ENCODE measurements around the gene PTPN22.

PTPN22 gene

GRCh38 chr1:113871597-113872113 lies at the start of gene PTPN22:
Gene PTPN22, minus strand, starts transcription at chr1:113871712.
- DNase-seq (ENCODE audit: low spot score in 2 of 2) (peak; percentile 58 to 84), ATAC-seq (peak; percentile 95)
- Mint-ChIP-seq H3K9me3 (no peaks in the 10 kb centered on the region), H3K4me1 (peaks cover 56% of the 10 kb centered on the region), H3K27ac (peak within 1 kb of the TSS; percentile 95), H3K4me3 (peak within 1 kb of the TSS; percentile 78), H3K36me3 (peaks cover 39% of the 10 kb centered on the region)

- Mint-ChIP-seq H3K4me1 (peaks cover 7% of the 10 kb centered on the region), H3K36me3 (no peaks in the 10 kb centered on the region), H3K27ac (no peak overlapping the region), H3K4me3 (no peak overlapping the region), H3K9me3 (no peaks in the 10 kb centered on the region)
- ATAC-seq (no peak), DNase-seq (ENCODE audit: low spot score in 2 of 2) (no peak)
These were observed 46.7 kb upstream of the PTPN22 start for GRCh38 chr1:113918243-113918642.

GRCh38 chr1:113917400-113918082 lies 46.0 kb upstream of the PTPN22 start:
- DNase-seq (ENCODE audit: low spot score in 2 of 2), result no peak
- Mint-ChIP-seq H3K36me3 (no peaks in the 10 kb centered on the region), H3K27ac (peak overlapping the region; percentile 53), H3K9me3 (no peaks in the 10 kb centered on the region), H3K4me1 (peaks cover 7% of the 10 kb centered on the region), H3K4me3 (no peak overlapping the region)
- ATAC-seq, result peak; percentile 83

- peak overlapping the region; percentile 53 for H3K27ac Mint-ChIP-seq
- H3K4me1 Mint-ChIP-seq, result peaks cover 7% of the 10 kb centered on the region
- DNase-seq (ENCODE audit: low spot score in 2 of 2) (no peak), ATAC-seq (no peak)
- H3K9me3 Mint-ChIP-seq, result no peaks in the 10 kb centered on the region
- no peaks in the 10 kb centered on the region for H3K36me3 Mint-ChIP-seq
- no peak overlapping the region for H3K4me3 Mint-ChIP-seq
These were observed 45.5 kb upstream of the PTPN22 start for GRCh38 chr1:113916974-113917373.

- H3K36me3 Mint-ChIP-seq, result peaks cover 28% of the 10 kb centered on the region
- H3K4me1 Mint-ChIP-seq, result peaks cover 18% of the 10 kb centered on the region
- H3K4me3 Mint-ChIP-seq, result no peak overlapping the region
- no peaks in the 10 kb centered on the region for H3K9me3 Mint-ChIP-seq
- DNase-seq (ENCODE audit: low spot score in 2 of 2) (no peak), ATAC-seq (no peak)
- H3K27ac Mint-ChIP-seq, result no peak overlapping the region
These were observed 42.6 kb upstream of the PTPN22 start for GRCh38 chr1:113913887-113914664.

GRCh38 chr1:113913312-113913668 lies 41.8 kb upstream of the PTPN22 start:
- H3K4me1 Mint-ChIP-seq, result peaks cover 23% of the 10 kb centered on the region
- peak overlapping the region; percentile 44 for H3K27ac Mint-ChIP-seq
- no peaks in the 10 kb centered on the region for H3K9me3 Mint-ChIP-seq
- no peak for ATAC-seq
- no peak overlapping the region for H3K4me3 Mint-ChIP-seq
- peaks cover 36% of the 10 kb centered on the region for H3K36me3 Mint-ChIP-seq
- DNase-seq (ENCODE audit: low spot score in 2 of 2), result no peak

- H3K27ac Mint-ChIP-seq, result peak overlapping the region; percentile 44
- no peak for DNase-seq (ENCODE audit: low spot score in 2 of 2)
These were observed 41.2 kb upstream of the PTPN22 start for GRCh38 chr1:113912594-113913311.

GRCh38 chr1:113905435-113905861 lies 33.9 kb upstream of the PTPN22 start:
- peak overlapping the region; percentile 95 for H3K27ac Mint-ChIP-seq
- DNase-seq (ENCODE audit: low spot score in 2 of 2) (no peak), ATAC-seq (peak; percentile 0)

More at GRCh38 chr1:113912594-113913311, 41.2 kb upstream of the PTPN22 start:
- Mint-ChIP-seq H3K36me3 (peaks cover 41% of the 10 kb centered on the region), H3K4me1 (peaks cover 24% of the 10 kb centered on the region), H3K4me3 (no peak overlapping the region), H3K9me3 (no peaks in the 10 kb centered on the region)
- no peak for ATAC-seq

GRCh38 chr1:113904674-113905434 lies 33.3 kb upstream of the PTPN22 start, which contains the start of the genes AP4B1 and DCLRE1B:
Gene AP4B1, minus strand, starts transcription at chr1:113904799. Its CDS starts 82 bp downstream, at chr1:113904717.
Gene DCLRE1B, plus strand, starts transcription at chr1:113905326. Its CDS starts 261 bp downstream, at chr1:113905587.
- DNase-seq (ENCODE audit: low spot score in 2 of 2), result peak; percentile 91 to 99
- Mint-ChIP-seq H3K4me1 (peaks cover 69% of the 10 kb centered on the region), H3K27ac (peak within 1 kb of the TSS; percentile 95), H3K36me3 (peaks cover 79% of the 10 kb centered on the region), H3K9me3 (no peaks in the 10 kb centered on the region), H3K4me3 (peak within 1 kb of the TSS; percentile 99)
- peak; percentile 93 for ATAC-seq

More at GRCh38 chr1:113905435-113905861, 33.9 kb upstream of the PTPN22 start:
- Mint-ChIP-seq H3K4me3 (peak overlapping the region; percentile 99), H3K36me3 (peaks cover 79% of the 10 kb centered on the region), H3K9me3 (no peaks in the 10 kb centered on the region), H3K4me1 (peaks cover 67% of the 10 kb centered on the region)

GRCh38 chr1:113904293-113904673 lies 32.8 kb upstream of the PTPN22 start:
- ATAC-seq, result peak; percentile 52
- Mint-ChIP-seq H3K4me1 (peaks cover 75% of the 10 kb centered on the region), H3K4me3 (peak overlapping the region; percentile 99), H3K36me3 (peaks cover 79% of the 10 kb centered on the region), H3K9me3 (no peaks in the 10 kb centered on the region), H3K27ac (peak overlapping the region; percentile 95)
- DNase-seq (ENCODE audit: low spot score in 2 of 2), result peak in 1 of 2 donors; percentile 58

GRCh38 chr1:113903501-113904292 lies 32.2 kb upstream of the PTPN22 start:
- ATAC-seq (no peak), DNase-seq (ENCODE audit: low spot score in 2 of 2) (no peak)
- no peaks in the 10 kb centered on the region for H3K9me3 Mint-ChIP-seq

GRCh38 chr1:113901191-113901590 lies 29.7 kb upstream of the PTPN22 start:
- Mint-ChIP-seq H3K36me3 (peaks cover 86% of the 10 kb centered on the region), H3K4me3 (peak overlapping the region; percentile 99), H3K9me3 (no peaks in the 10 kb centered on the region), H3K27ac (peak overlapping the region; percentile 60), H3K4me1 (peaks cover 66% of the 10 kb centered on the region)
- DNase-seq (ENCODE audit: low spot score in 2 of 2) (no peak), ATAC-seq (no peak)

More at GRCh38 chr1:113903501-113904292, 32.2 kb upstream of the PTPN22 start:
- peaks cover 78% of the 10 kb centered on the region for H3K4me1 Mint-ChIP-seq
- H3K36me3 Mint-ChIP-seq, result peaks cover 79% of the 10 kb centered on the region
- peak overlapping the region; percentile 99 for H3K4me3 Mint-ChIP-seq
- H3K27ac Mint-ChIP-seq, result peak overlapping the region; percentile 95

GRCh38 chr1:113899111-113899510 lies 27.6 kb upstream of the PTPN22 start:
- Mint-ChIP-seq H3K4me3 (no peak overlapping the region), H3K36me3 (peaks cover 93% of the 10 kb centered on the region), H3K4me1 (peaks cover 61% of the 10 kb centered on the region), H3K9me3 (no peaks in the 10 kb centered on the region), H3K27ac (peak overlapping the region; percentile 77)
- DNase-seq (ENCODE audit: low spot score in 2 of 2) (no peak), ATAC-seq (no peak)
